Esophagus (tissue), 2 donors: ENCODE results near the gene SPARC. TPM values are rescaled to one million over a fixed set of nuclear protein-coding genes. Genes with fewer than 3 reads are reported as not detected.

ENCODE experiments used
- H3K27ac ChIP-seq, 2 donors: one replicate each; pipeline ENCODE4 v1.5.1; 2013; ENCODE audit warnings: low read depth in 2 of 2, mild to moderate bottlenecking in 2 of 2, inconsistent platforms in 1 of 2, low read length in 1 of 2, moderate library complexity in 1 of 2
- H3K27me3 ChIP-seq, 2 donors: one replicate each; pipeline ENCODE4 v1.6.1; 2013; ENCODE audit warnings: low read length in 2 of 2, control low read depth in 1 of 2, mild to moderate bottlenecking in 1 of 2; ENCODE audit not compliant: insufficient read depth in 2 of 2, control insufficient read depth in 1 of 2
- H3K36me3 ChIP-seq, 2 donors: one replicate each; pipeline ENCODE4 v1.6.1; 2013; ENCODE audit warnings: low read length in 1 of 2; ENCODE audit not compliant: control insufficient read depth in 2 of 2, insufficient read depth in 2 of 2
- H3K4me1 ChIP-seq, 2 donors: one replicate each; pipeline ENCODE4 v1.6.1; 2013; ENCODE audit warnings: low read length in 1 of 2; ENCODE audit not compliant: control insufficient read depth in 2 of 2, insufficient read depth in 2 of 2
- H3K4me3 ChIP-seq, 2 donors: one replicate each; pipeline ENCODE4 v1.5.1; 2013; ENCODE audit warnings: low read length in 2 of 2, mild to moderate bottlenecking in 2 of 2, low read depth in 1 of 2, moderate library complexity in 1 of 2
- H3K9me3 ChIP-seq, 2 donors: one replicate each; pipeline ENCODE4 v1.6.1; 2013; ENCODE audit warnings: mild to moderate bottlenecking in 2 of 2, low read depth in 1 of 2, low read length in 1 of 2, moderate library complexity in 1 of 2; ENCODE audit not compliant: control insufficient read depth in 2 of 2, insufficient read depth in 1 of 2
- WGBS, 2 donors: extraction: QIAGEN DNeasy Blood & Tissue Kit; methylation state at CpG; one replicate each; pipeline ENCODE4 v1.1.7; 2013; 5-methylcytosine and 5-hydroxymethylcytosine counted together
- polyA plus RNA-seq, 2 donors: library from polyadenylated mRNA; stranded (reverse); fragments of 200-250 nt; gene quantifications; one replicate each; pipeline ENCODE4 v1.2.3, GENCODE V29; 2013
- donor health status: healthy with polysubstance abuse.
- donor health status: Bipolar disorder and iron deficiency.

Gene SPARC
- polyA plus RNA-seq, 2 donors, result 12.1 to 52.5 TPM

DNA sequence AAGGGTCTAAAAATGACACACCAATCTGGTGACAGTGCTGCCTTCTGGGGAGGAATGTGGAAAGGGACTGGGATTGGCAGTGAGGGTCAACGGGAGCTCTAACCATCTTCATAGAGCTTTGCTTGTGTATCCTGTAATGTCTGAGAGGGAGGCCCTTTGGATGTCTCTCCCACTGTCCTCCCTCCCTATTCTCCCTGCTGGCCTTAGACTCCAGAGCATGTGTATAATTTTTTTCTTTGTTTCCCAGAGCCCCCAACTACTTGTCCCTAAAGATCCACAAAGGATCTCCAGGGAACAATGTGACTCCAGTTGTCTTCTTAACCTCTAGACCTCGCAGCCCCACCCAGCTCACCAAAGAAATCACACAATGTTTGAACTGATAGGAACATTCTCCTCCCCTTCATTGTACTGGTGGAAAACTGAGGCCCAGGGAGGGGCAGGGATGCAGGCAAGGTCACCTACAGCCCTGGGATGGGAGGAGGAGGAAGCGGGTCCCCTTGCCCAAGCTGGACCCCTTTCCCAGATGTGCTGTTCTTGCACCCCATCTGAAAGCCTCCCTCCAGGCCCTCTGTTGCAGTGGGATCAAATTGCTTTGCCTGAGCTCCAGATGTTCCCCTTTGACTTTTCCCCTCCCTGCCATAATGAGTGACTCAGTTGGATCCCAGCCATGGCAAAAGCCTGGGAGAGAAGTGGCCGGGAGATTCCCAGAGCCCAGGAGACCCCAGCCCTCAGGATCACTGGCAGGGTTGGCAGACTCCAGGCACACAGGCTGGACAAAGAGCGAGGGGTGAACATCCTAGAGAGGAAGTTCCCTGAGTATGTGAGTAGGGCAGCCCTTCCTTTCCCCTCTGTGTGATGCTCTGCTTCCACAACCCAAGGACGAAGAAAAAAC lies 21.8 kb downstream of the SPARC start:
- peaks cover 2 to 3% of the 10 kb centered on the region in 2 donors for H3K4me1 ChIP-seq
- H3K4me3 ChIP-seq, result no peak overlapping the region
- peak overlapping the region; percentile 12 to 59 for H3K27ac ChIP-seq
- 56 to 57% methylated on average over 6 of the region's 6 CpGs for whole genome bisulfite sequencing, 2 donors
- H3K27me3 ChIP-seq, result no peaks in the 10 kb centered on the region
- H3K9me3 ChIP-seq, result no peaks in the 10 kb centered on the region
- peaks cover 0 to 8% of the 10 kb centered on the region in 2 donors for H3K36me3 ChIP-seq

DNA sequence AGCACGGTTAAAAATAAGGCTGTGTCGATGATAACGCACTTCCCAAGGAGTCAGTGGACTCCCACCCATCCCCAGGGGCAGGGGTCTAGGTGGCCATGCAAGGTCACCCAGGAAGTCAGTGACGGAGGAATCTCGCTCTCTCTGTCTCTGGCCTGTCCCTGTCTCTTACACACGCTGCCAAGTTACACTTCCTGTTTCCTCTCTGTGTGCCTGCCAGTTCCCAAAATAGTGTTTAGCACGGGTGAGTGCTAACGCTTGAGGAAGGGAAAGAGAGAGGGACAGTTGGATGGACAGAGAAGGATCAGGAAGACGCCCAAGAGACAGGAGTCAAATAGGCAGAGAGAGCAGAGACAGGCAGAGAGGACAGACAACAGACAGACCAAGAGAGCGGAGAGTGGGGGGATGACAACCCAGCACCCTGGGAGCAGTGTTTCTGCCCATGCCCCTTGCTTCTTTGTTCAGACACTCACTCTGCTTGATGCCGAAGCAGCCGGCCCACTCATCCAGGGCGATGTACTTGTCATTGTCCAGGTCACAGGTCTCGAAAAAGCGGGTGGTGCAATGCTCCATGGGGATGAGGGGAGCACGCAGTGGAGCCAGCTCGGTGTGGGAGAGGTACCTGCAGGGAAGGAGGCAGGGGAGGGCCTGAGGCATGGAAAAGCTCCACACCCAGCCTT lies 23.0 kb downstream of the SPARC start:
- no peaks in the 10 kb centered on the region for H3K27me3 ChIP-seq
- H3K9me3 ChIP-seq, result no peaks in the 10 kb centered on the region
- 51 to 57% methylated on average over 17 of the region's 17 CpGs for WGBS, 2 donors
- peaks cover 0 to 8% of the 10 kb centered on the region in 2 donors for H3K36me3 ChIP-seq
- no peak overlapping the region for H3K4me3 ChIP-seq
- H3K4me1 ChIP-seq, result peaks cover 2 to 3% of the 10 kb centered on the region in 2 donors
- H3K27ac ChIP-seq, result peak overlapping the region; percentile 9 to 17

DNA sequence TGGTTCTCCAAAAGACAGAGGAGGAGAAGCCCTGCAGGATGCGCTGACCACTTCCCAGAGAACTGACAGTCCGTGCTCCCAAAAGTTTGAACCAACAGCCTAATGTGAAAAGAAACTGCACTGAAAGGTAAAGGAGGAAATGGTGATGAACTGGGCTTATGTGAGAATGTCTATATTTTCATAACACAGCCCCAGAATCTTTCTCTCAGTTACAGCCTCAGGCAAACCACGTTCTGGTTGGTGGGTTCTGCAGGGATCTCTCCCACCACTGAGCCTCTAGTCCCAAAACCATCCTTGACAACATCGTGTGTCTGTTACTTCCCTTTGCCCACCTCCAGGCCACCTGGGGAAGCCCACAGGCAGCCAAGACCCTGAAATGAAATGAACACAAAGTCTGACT lies 23.9 kb downstream of the SPARC start:
- Histone ChIP-seq H3K27me3 (no peaks in the 10 kb centered on the region), H3K4me1 (peaks cover 2 to 3% of the 10 kb centered on the region in 2 donors)

DNA sequence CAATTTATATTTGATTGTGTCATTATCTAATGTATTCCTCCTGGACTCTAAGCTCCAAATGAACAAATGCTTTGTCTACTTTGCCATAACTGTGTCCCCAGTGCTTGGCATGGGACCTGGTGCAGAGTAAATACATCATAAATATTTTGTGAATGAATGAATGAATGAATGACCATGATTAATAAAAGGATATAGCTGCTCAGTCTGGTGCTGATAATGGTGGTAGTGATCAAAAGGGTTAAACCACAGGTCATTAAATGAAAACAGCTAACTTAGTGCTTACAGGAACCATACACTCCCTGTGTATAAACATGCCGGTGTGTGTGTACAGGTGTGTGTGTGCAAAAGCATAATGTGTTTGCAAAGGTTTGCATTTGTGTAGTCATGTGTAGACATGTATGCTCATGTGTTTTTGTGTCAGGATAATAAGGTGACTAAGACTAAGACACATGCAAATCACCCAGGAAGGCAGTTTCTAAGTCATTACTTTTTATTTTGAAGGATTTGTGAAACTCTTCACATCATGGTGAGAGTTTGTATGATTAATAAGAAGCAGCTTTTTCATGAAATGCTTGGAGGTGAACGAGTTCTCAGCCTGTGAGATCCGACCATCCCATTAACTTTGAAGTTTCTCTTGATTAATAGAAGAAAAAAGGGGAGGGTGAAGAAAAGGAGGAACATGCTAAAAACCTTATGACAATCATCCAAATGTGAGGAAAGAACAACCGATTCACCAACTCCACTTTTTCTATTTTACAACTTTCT lies 24.6 kb downstream of the SPARC start:
- Histone ChIP-seq H3K27ac (no peak overlapping the region), H3K4me3 (no peak overlapping the region), H3K27me3 (no peaks in the 10 kb centered on the region), H3K36me3 (peaks cover 0 to 6% of the 10 kb centered on the region in 2 donors), H3K9me3 (no peaks in the 10 kb centered on the region), H3K4me1 (peaks cover 2 to 3% of the 10 kb centered on the region in 2 donors)
- 34 to 49% methylated on average over 4 of the region's 4 CpGs for WGBS, 2 donors

More for the DNA sequence above, 23.9 kb downstream of the SPARC start:
- WGBS, 2 donors, result 68 to 81% methylated on average over 4 of the region's 4 CpGs
- Histone ChIP-seq H3K9me3 (no peaks in the 10 kb centered on the region), H3K36me3 (peaks cover 0 to 8% of the 10 kb centered on the region in 2 donors), H3K27ac (peak overlapping the region in 1 of 2 donors; percentile 26), H3K4me3 (no peak overlapping the region)

DNA sequence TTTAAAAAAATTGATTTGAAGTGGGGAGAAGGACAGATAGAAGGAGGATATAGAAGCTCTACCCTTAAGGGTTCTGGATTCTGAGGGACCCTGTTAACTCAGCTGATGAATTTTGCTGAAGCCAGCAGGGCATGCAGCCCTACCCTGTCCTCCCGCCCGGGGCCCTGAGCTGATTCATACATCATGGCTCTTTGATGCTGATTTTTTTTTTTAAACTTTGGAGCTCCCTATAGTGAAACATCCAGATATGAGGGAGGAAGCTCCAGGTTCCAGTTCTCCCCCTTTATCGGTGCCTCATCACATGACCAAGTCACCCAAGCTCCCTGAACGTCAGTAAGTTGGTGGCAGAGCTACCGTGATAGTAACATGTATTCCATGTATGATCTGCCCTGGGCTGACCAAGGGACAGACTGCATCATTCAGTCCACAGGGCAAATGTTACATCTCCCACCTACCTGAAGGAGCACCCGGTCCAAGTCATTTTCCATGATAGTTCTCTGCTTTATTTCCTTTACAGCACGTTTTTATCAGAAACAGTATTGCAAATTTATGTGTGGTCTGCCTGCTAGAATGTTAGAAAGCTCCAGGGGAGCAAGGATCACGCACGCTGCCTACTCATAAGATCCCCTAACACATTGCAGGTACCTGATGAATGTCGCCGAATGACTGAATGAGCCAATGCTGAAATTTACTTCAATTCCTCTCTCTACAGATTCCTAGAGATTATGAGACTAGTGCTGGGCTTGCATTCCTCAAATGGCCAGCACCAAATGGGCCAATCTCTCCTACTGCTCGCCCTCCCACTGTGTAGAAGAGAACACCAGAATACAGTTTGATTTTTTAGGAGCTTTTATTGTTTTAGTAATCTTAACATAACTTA lies 25.9 kb downstream of the SPARC start:
- peaks cover 2 to 3% of the 10 kb centered on the region in 2 donors for H3K4me1 ChIP-seq
- WGBS, 2 donors, result 49 to 61% methylated on average over 12 of the region's 12 CpGs
- no peaks in the 10 kb centered on the region for H3K9me3 ChIP-seq
- H3K36me3 ChIP-seq, result peaks cover 0 to 3% of the 10 kb centered on the region in 2 donors
- H3K27ac ChIP-seq, result no peak overlapping the region
- H3K27me3 ChIP-seq, result no peaks in the 10 kb centered on the region
- H3K4me3 ChIP-seq, result no peak overlapping the region

DNA sequence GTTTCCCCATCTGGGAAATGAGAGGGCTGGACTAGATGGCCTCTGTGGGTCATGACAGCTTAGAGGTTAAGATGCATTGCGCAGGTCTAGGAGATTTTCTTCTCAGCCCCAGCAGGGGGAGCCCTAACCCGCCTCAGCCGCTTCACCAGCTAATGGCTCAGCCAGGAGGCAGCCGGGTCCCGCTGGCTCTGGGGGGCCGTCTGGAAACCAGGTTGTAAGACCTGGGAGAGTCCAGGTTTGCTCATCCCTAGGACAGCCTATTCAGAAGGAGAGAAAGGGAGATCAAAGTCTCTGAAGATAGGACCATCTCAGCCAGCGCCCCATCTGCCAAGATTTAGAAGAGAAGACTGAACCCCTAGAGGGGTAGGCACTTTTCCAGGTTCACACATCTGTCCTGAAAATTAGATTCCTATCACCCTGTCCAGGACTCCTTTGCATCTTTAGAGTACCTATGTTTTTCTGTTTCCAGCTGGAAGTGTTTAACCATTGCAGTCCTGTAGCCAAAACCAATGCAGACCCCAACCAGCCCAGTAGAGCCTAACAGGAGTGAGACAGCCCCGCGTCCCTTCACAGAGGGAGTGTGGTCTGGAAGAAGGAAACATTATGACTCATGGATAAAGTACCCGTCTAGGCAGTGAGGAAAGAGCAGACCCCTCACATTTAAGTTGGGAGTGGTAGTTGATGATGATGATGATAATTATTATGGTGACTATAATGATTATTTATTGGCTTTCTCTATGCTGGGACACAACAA lies 27.5 kb downstream of the SPARC start:
- WGBS, 2 donors, result 24 to 26% methylated on average over 10 of the region's 10 CpGs
- Histone ChIP-seq H3K9me3 (no peaks in the 10 kb centered on the region), H3K4me3 (no peak overlapping the region), H3K36me3 (no peaks in the 10 kb centered on the region), H3K27ac (no peak overlapping the region), H3K4me1 (no peaks in the 10 kb centered on the region), H3K27me3 (no peaks in the 10 kb centered on the region)

DNA sequence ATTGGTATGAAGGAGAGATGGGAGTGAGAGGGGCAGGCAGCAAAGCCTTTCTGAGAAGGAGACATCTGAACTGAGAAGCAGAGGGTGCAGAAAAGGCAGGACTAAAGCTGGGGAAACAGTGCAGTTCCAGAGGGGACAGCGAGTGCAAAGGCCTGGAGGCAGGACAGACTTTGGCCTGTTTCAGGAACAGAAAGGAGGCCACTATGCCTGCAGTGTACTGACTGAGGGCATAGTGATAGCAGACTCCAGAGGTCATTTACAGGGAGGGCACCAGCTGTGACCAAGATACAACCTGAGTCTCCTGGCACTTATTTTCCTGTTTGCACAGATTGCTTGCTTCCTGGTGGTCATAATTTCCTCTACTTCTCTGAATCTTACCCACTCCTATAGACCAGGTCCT lies 29.6 kb downstream of the SPARC start:
- whole genome bisulfite sequencing, 2 donors, result 83 to 86% methylated on average over 1 of the region's 1 CpG
- Histone ChIP-seq H3K9me3 (no peaks in the 10 kb centered on the region), H3K36me3 (no peaks in the 10 kb centered on the region), H3K4me3 (no peak overlapping the region), H3K27ac (no peak overlapping the region), H3K4me1 (no peaks in the 10 kb centered on the region), H3K27me3 (no peaks in the 10 kb centered on the region)

DNA sequence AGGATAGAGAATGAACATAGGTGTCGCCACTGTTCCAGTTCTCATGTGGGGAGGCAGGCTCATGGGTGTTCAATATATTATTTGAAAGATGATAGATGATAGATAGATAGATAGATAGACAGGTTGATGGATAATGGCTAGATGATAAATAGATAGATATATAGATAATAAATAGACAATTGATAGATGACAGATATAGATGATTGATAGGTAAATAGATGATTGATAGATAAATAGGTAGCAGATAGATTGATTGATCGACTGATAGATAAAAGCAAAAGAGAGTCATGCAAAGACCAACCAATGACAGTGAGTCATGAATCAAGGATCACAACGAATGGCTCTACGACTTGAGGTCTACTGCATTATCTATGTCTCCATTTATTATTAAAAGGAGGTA lies 30.4 kb downstream of the SPARC start:
- H3K27ac ChIP-seq, result no peak overlapping the region
- H3K4me1 ChIP-seq, result no peaks in the 10 kb centered on the region
- no peaks in the 10 kb centered on the region for H3K9me3 ChIP-seq
- no peaks in the 10 kb centered on the region for H3K27me3 ChIP-seq
- no peaks in the 10 kb centered on the region for H3K36me3 ChIP-seq
- 73 to 89% methylated on average over 4 of the region's 4 CpGs for WGBS, 2 donors
- no peak overlapping the region for H3K4me3 ChIP-seq
